Progenitor cell of endocrine pancreas (in vitro differentiated cells): ENCODE data around the gene TECRL. TPM values are rescaled to one million over a fixed set of nuclear protein-coding genes. Genes with fewer than 3 reads are reported as not detected.

Experiments
- DNase-seq: peaks from one replicate; pipeline ENCODE4 v3.0.0; 2021; ENCODE audit warnings: low spot score; ENCODE audit not compliant: unreplicated experiment
- H3K27ac Mint-ChIP-seq: 2 replicates; pipeline ENCODE4 v1.8.0; 2021; ENCODE audit warnings: mild to moderate bottlenecking, moderate library complexity, mixed read lengths
- H3K27me3 Mint-ChIP-seq: 2 replicates; pipeline ENCODE4 v1.8.0; 2021; ENCODE audit warnings: mixed read lengths
- H3K36me3 Mint-ChIP-seq: 2 replicates; pipeline ENCODE4 v1.8.0; 2022; ENCODE audit warnings: mixed read lengths; ENCODE audit not compliant: insufficient read depth
- H3K4me1 Mint-ChIP-seq: 2 replicates; pipeline ENCODE4 v1.8.0; 2021; ENCODE audit warnings: low read depth, mixed read lengths
- H3K4me3 Mint-ChIP-seq: 2 replicates; pipeline ENCODE4 v1.8.0; 2021; ENCODE audit warnings: low read depth, mild to moderate bottlenecking, moderate library complexity, mixed read lengths
- H3K9me3 Mint-ChIP-seq: 2 replicates; pipeline ENCODE4 v1.8.0; 2021; ENCODE audit warnings: low read depth, mixed read lengths
- CTCF ChIP-seq: fragments of 200-600 bp; sonication (generic); IDR thresholded peaks from one replicate; pipeline ENCODE4 v1.5.0; 2021; ENCODE audit warnings: antibody characterized with exemption, mild to moderate bottlenecking; ENCODE audit not compliant: unreplicated experiment
- long read RNA-seq: library from polyadenylated mRNA; unstranded; transcript quantifications from one replicate; pipeline ENCODE4 v2.0.0, GENCODE V29; 2020
- total RNA-seq: library from RNA; stranded (reverse); gene quantifications from 2 replicates; pipeline ENCODE4 v1.2.1, GENCODE V29; 2021

Gene TECRL, protein sequence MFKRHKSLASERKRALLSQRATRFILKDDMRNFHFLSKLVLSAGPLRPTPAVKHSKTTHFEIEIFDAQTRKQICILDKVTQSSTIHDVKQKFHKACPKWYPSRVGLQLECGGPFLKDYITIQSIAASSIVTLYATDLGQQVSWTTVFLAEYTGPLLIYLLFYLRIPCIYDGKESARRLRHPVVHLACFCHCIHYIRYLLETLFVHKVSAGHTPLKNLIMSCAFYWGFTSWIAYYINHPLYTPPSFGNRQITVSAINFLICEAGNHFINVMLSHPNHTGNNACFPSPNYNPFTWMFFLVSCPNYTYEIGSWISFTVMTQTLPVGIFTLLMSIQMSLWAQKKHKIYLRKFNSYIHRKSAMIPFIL
- not detected in 2 replicates for total RNA-seq
- long read RNA-seq: 0 reads

GRCh38 chr4:64409300-64409699 lies at the start of gene TECRL:
Gene TECRL, minus strand, starts transcription at chr4:64409450. Its CDS starts 99 bp downstream, at chr4:64409351.
- DNase-seq: no peak
- Mint-ChIP-seq H3K4me3 (no peak within 1 kb of the TSS), H3K4me1 (peaks cover 10% of the 10 kb centered on the region), H3K27me3 (no peaks in the 10 kb centered on the region), H3K36me3 (no peaks in the 10 kb centered on the region), H3K9me3 (no peaks in the 10 kb centered on the region), H3K27ac (no peak within 1 kb of the TSS)
- TF ChIP-seq CTCF: no peak

DNA sequence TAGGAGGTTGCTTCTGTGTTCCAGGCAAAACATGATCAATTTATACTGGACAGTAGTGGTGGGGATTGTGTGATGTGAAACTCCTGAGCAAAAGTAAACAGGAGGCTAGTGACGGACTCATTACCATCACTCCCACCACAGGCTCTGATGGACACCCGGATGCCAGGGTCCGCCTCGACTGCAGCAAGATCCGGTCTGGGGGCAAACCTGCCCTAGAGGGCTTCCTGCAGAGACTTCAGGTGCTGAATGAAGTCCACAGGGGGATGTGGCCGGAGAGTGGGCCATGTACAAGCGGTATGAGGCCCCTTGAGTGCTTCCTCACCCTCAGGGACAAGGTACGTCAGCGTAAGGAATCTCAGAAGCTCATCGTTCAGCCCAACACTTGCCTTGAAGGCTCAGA lies 23.4 kb upstream of the TECRL start:
- Mint-ChIP-seq H3K27ac (no peak overlapping the region), H3K27me3 (no peaks in the 10 kb centered on the region), H3K36me3 (no peaks in the 10 kb centered on the region), H3K4me1 (no peaks in the 10 kb centered on the region), H3K9me3 (peaks cover 16% of the 10 kb centered on the region), H3K4me3 (no peak overlapping the region)
- no peak for TF ChIP-seq CTCF
- no peak for DNase-seq

GRCh38 chr4:64430933-64431332 lies 21.7 kb upstream of the TECRL start:
- DNase-seq: no peak
- Mint-ChIP-seq H3K9me3 (peaks cover 16% of the 10 kb centered on the region), H3K27me3 (no peaks in the 10 kb centered on the region), H3K36me3 (no peaks in the 10 kb centered on the region), H3K4me3 (no peak overlapping the region), H3K27ac (no peak overlapping the region), H3K4me1 (no peaks in the 10 kb centered on the region)
- no peak for TF ChIP-seq CTCF

DNA sequence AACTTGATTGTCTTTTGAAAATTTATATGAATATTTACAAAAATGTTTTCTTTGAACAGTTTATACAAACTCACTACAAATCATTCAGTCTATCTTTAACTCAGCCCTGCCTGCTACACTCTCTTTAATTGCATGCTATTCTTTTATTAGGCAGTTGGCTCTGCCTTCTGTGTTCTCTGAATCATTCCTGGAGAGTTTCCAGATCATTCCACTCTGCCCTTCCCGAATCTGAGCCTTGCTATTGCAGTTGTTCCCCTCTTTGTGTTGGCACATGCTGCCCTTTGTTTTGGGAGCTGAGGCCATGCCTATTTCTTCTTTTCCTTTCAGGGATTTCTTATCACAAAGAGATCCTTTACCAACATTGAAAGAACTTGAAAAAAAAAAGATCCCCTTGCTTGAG lies 8.7 kb upstream of the TECRL start:
- no peak for DNase-seq
- Mint-ChIP-seq H3K27me3 (no peaks in the 10 kb centered on the region), H3K4me3 (no peak overlapping the region), H3K4me1 (peaks cover 2% of the 10 kb centered on the region), H3K36me3 (no peaks in the 10 kb centered on the region), H3K9me3 (no peaks in the 10 kb centered on the region), H3K27ac (no peak overlapping the region)
- TF ChIP-seq CTCF: no peak

DNA sequence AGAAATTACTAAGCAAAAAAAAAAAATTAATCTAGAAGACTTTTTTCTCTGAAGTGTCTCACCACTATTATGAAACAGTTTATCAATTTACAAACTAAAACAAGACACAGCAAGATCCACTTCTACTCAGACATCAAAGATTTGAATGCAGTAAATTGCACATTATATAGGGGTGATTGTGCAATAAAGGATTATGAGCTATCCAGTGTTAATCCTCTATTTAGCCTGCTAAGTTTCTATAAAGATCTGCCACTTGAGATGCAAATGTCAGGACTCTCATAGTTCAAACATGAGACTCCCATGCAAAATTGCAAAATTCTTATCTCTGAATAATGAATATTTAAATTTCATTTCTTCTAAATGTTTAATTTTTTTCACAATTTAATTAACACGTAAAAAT lies 2.2 kb downstream of the TECRL start:
- TF ChIP-seq CTCF: no peak
- H3K4me1 Mint-ChIP-seq: peaks cover 20% of the 10 kb centered on the region
- DNase-seq: no peak
- H3K4me3 Mint-ChIP-seq: no peak overlapping the region
- no peaks in the 10 kb centered on the region for H3K36me3 Mint-ChIP-seq
- H3K27me3 Mint-ChIP-seq: no peaks in the 10 kb centered on the region
- no peaks in the 10 kb centered on the region for H3K9me3 Mint-ChIP-seq
- H3K27ac Mint-ChIP-seq: no peak overlapping the region
